Measurements from ENCODE around the gene EEF1AKMT1. TPM values are rescaled to one million over a fixed set of nuclear protein-coding genes. Genes with fewer than 3 reads are reported as not detected.

Gene EEF1AKMT1
- polyA plus RNA-seq, 1 donor from 2014 or later = 8.2 TPM

DNA sequence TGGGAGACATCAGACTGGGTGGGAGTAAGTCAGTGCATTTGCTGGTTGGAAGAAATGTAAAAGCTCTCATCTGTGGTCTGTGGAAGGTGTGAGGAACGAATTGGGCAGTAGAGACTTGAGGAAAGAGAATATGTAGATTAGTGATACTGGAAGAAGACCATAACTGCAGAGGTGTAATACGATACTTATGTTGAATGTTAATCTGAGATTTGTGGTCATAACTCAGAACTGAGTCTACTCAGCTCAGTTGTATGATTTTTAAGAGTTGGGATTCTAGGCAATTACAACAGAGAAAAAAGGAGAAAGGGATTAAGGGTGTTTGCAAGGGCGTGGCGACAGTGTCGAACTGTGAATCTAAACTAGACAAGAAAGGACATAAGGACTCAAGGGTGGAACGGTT, 73.5 kb downstream of the EEF1AKMT1 start:
- no peaks in the 10 kb centered on the region for H4K20me1 ChIP-seq (ENCODE audit: insufficient read depth)
- H3K4me3 ChIP-seq (ENCODE audit: low read length) = no peak overlapping the region
- no peaks in the 10 kb centered on the region for H3K79me2 ChIP-seq (replicated peaks; ENCODE audit: insufficient read depth, low read length)
- no peak overlapping the region for H3K27ac ChIP-seq (ENCODE audit: low read length)
- TF ChIP-seq MXI1 (conservative IDR thresholded peaks at IDR 0.05; ENCODE audit: poor library complexity, severe bottlenecking) (no peak), RAD21 (conservative IDR thresholded peaks at IDR 0.05) (no peak), REST (IDR thresholded peaks at IDR 0.05; ENCODE audit: borderline replicate concordance) (no peak), TAF1 (IDR thresholded peaks at IDR 0.05; ENCODE audit: low read depth) (no peak), POLR2AphosphoS5 (IDR thresholded peaks at IDR 0.05) (no peak), EZH2 (IDR thresholded peaks at IDR 0.05; ENCODE audit: borderline replicate concordance, insufficient read depth, low read length, poor library complexity, severe bottlenecking) (no peak), EP300 (conservative IDR thresholded peaks at IDR 0.05; ENCODE audit: poor library complexity, severe bottlenecking) (no peak), SMC3 (conservative IDR thresholded peaks at IDR 0.05; ENCODE audit: poor library complexity) (no peak)
- TF ChIP-seq, protein P1, sequence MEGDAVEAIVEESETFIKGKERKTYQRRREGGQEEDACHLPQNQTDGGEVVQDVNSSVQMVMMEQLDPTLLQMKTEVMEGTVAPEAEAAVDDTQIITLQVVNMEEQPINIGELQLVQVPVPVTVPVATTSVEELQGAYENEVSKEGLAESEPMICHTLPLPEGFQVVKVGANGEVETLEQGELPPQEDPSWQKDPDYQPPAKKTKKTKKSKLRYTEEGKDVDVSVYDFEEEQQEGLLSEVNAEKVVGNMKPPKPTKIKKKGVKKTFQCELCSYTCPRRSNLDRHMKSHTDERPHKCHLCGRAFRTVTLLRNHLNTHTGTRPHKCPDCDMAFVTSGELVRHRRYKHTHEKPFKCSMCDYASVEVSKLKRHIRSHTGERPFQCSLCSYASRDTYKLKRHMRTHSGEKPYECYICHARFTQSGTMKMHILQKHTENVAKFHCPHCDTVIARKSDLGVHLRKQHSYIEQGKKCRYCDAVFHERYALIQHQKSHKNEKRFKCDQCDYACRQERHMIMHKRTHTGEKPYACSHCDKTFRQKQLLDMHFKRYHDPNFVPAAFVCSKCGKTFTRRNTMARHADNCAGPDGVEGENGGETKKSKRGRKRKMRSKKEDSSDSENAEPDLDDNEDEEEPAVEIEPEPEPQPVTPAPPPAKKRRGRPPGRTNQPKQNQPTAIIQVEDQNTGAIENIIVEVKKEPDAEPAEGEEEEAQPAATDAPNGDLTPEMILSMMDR (IDR thresholded peaks at IDR 0.05; ENCODE audit: poor library complexity, severe bottlenecking) = no peak
- no peaks in the 10 kb centered on the region for H3K27me3 ChIP-seq (ENCODE audit: insufficient read depth, low read depth, low read length)
- no peaks in the 10 kb centered on the region for H3K9me2 ChIP-seq (ENCODE audit: insufficient read depth, low read length)
- H2AFZ ChIP-seq (ENCODE audit: low read depth, low read length) = no peak overlapping the region
- H3F3A ChIP-seq (ENCODE audit: insufficient read depth, low read length, poor library complexity, severe bottlenecking) = no peaks in the 10 kb centered on the region
- no peaks in the 10 kb centered on the region for H3K36me3 ChIP-seq (ENCODE audit: insufficient read depth, low read length)
- no peak overlapping the region for H3K4me2 ChIP-seq (ENCODE audit: low read length)
- no peak overlapping the region for H3K9ac ChIP-seq (ENCODE audit: low read length)
- H3K9me3 ChIP-seq (ENCODE audit: low read length) = no peaks in the 10 kb centered on the region

GRCh38 chr13:20699715-20700114, 74.0 kb downstream of the EEF1AKMT1 start:
- H3K4me2 ChIP-seq (ENCODE audit: low read length) = no peak overlapping the region
- H3K4me3 ChIP-seq (ENCODE audit: low read length) = no peak overlapping the region
- TF ChIP-seq EP300 (conservative IDR thresholded peaks at IDR 0.05; ENCODE audit: poor library complexity, severe bottlenecking) (no peak), TAF1 (IDR thresholded peaks at IDR 0.05; ENCODE audit: low read depth) (no peak), REST (IDR thresholded peaks at IDR 0.05; ENCODE audit: borderline replicate concordance) (no peak), SMC3 (conservative IDR thresholded peaks at IDR 0.05; ENCODE audit: poor library complexity) (no peak), POLR2AphosphoS5 (IDR thresholded peaks at IDR 0.05) (no peak), EZH2 (IDR thresholded peaks at IDR 0.05; ENCODE audit: borderline replicate concordance, insufficient read depth, low read length, poor library complexity, severe bottlenecking) (no peak), MXI1 (conservative IDR thresholded peaks at IDR 0.05; ENCODE audit: poor library complexity, severe bottlenecking) (no peak), RAD21 (conservative IDR thresholded peaks at IDR 0.05) (no peak)
- TF ChIP-seq, protein P1 (IDR thresholded peaks at IDR 0.05; ENCODE audit: poor library complexity, severe bottlenecking) = no peak
- no peaks in the 10 kb centered on the region for H3K27me3 ChIP-seq (ENCODE audit: insufficient read depth, low read depth, low read length)
- H3K36me3 ChIP-seq (ENCODE audit: insufficient read depth, low read length) = no peaks in the 10 kb centered on the region
- no peak overlapping the region for H3K9ac ChIP-seq (ENCODE audit: low read length)
- no peaks in the 10 kb centered on the region for H3K9me2 ChIP-seq (ENCODE audit: insufficient read depth, low read length)
- no peaks in the 10 kb centered on the region for H3K79me2 ChIP-seq (replicated peaks; ENCODE audit: insufficient read depth, low read length)
- no peaks in the 10 kb centered on the region for H4K20me1 ChIP-seq (ENCODE audit: insufficient read depth)
- no peaks in the 10 kb centered on the region for H3K9me3 ChIP-seq (ENCODE audit: low read length)
- no peak overlapping the region for H2AFZ ChIP-seq (ENCODE audit: low read depth, low read length)
- H3F3A ChIP-seq (ENCODE audit: insufficient read depth, low read length, poor library complexity, severe bottlenecking) = no peaks in the 10 kb centered on the region
- no peak overlapping the region for H3K27ac ChIP-seq (ENCODE audit: low read length)
